ENCODE data around the gene SLC35A2. TPM values are rescaled to one million over a fixed set of nuclear protein-coding genes. Genes with fewer than 3 reads are reported as not detected.

The SLC35A2 gene
- total RNA-seq, result 10 to 100 TPM in 8 of 10 donors, 1 to 10 TPM in 2; 9.0 to 18.2 (median 12.4) TPM
- polyA plus RNA-seq, result 10 to 100 TPM in 1 of 2 donors, 1 to 10 TPM in 1; 6.4 to 27.7 TPM
- long read RNA-seq, donor 1, partial matches to known transcripts, result 1 of 12 reads
- long read RNA-seq, donor 1, other reads (novel, unspliced or antisense), result 5 of 12 reads
- long read RNA-seq, donor 2, transcript SLC35A2-204 (4 exons, 3,047 nt), result major isoform, 9 of 16 reads
- long read RNA-seq, donor 2, partial matches to known transcripts, result 1 of 16 reads
- long read RNA-seq, donor 2, other reads (novel, unspliced or antisense), result 4 of 16 reads
- long read RNA-seq, donor 3, transcript SLC35A2-204 (4 exons, 3,047 nt), result major isoform, 10 of 31 reads
- long read RNA-seq, donor 3, partial matches to known transcripts, result 10 of 31 reads
- long read RNA-seq, donor 3, other reads (novel, unspliced or antisense), result 5 of 31 reads

GRCh38 chrX:48911412-48912182, at the start of gene SLC35A2:
SLC35A2 (minus strand) TSS chrX:48911646; CDS start chrX:48911636, 10 bp downstream.
- H3K4me3 ChIP-seq, result peak within 1 kb of the TSS; percentile 43 to 76 (median 68)
- TF ChIP-seq CTCF (IDR thresholded peaks at IDR 0.05), result no peak
- DNase-seq, result peak; percentile 76
- H3K4me1 ChIP-seq, result peaks cover 0 to 17% (median 9%) of the 10 kb centered on the region in 9 donors
- intact Hi-C loops (cut with DNase I), result loop anchor here in 3 of 10 donors (10.0 kb wide), 2 partner anchors 267 to 1257 kb away; partner anchors contain the start of genes ELK1 (in 1 of the 3) and UXT (in 1 of the 3)
- H3K36me3 ChIP-seq, result peaks cover 0 to 27% (median 0%) of the 10 kb centered on the region in 9 donors
- ATAC-seq, result peak; percentile 80 to 96 (median 89)
- H3K27me3 ChIP-seq, result no peaks in the 10 kb centered on the region
- no peaks in the 10 kb centered on the region for H3K9me3 ChIP-seq
- WGBS, 2 donors, result 0 to 1% methylated on average over 60 of the region's 60 CpGs
- peak within 1 kb of the TSS in 9 of 10 donors; percentile 48 to 85 (median 78) for H3K27ac ChIP-seq

DNA sequence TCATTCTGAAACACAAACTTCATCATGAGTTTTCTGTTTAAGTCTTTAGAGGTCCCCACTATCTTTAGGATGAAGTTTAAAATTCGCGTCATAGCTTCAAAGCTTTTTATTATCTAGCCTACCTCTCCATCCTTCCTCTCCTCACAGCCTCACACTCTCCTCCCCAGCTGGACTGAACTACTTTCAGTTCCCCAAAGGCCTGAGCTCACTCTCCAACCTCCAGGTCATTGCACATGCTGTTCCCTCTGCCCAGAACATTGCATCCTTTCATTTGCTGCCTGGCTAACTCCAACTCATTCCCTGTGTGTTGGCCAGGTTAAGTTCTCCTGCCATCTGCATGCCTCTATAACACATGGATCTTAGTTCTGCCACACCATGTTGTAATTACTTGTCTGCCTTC, 48.8 kb upstream of the SLC35A2 start:
- 81 to 92% methylated on average over 2 of the region's 2 CpGs for WGBS, 2 donors
- DNase-seq, result no peak
- H3K27ac ChIP-seq, result no peak overlapping the region

DNA sequence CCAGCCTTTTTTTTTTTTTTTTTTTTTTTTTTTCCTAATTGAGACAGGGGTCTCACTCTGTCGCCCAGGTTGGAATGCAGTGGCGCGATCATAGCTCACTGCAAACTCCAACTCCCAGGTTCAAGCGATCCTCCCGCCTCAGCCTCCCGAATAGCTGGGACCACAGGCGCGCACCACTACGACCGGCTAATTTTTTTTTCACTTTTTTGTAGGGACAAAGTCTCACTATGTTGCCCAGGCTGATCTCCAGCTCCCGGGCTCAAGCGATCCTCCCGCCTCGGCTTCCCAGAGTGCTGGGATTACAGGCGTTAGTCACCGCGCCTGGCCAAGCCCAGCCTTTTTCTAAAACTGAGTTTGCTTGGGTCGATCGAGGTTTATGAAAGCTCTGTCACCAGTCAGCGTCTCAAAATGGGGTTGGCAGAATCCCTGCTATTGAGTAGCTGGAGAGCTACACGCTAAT, 47.2 kb upstream of the SLC35A2 start:
- peaks cover 0 to 11% (median 0%) of the 10 kb centered on the region in 11 donors for H3K9me3 ChIP-seq
- H3K27ac ChIP-seq, result peak overlapping the region; percentile 75 to 99 (median 94)
- H3K27me3 ChIP-seq, result no peaks in the 10 kb centered on the region
- 0% methylated on average over 21 of the region's 21 CpGs for WGBS, 2 donors
- peak; percentile 31 to 37 for DNase-seq
- peaks cover 0 to 23% (median 0%) of the 10 kb centered on the region in 9 donors for H3K36me3 ChIP-seq
- H3K4me3 ChIP-seq, result peak overlapping the region; percentile 21 to 72 (median 62)
- H3K4me1 ChIP-seq, result peaks cover 0 to 45% (median 26%) of the 10 kb centered on the region in 9 donors
- peak in 6 of 8 donors; percentile 2 to 18 (median 2) for ATAC-seq
- no peak for TF ChIP-seq CTCF (IDR thresholded peaks at IDR 0.05)
- intact Hi-C loops (cut with DNase I), result loop anchor here in 1 of 10 donors (10.0 kb wide), 1 partner anchor 86 kb away; the partner anchor contains the start of gene TFE3

More for the DNA sequence above, 48.8 kb upstream of the SLC35A2 start:
- Histone ChIP-seq H3K9me3 (peaks cover 0 to 11% (median 0%) of the 10 kb centered on the region in 11 donors), H3K27me3 (no peaks in the 10 kb centered on the region), H3K4me1 (peaks cover 0 to 28% (median 17%) of the 10 kb centered on the region in 9 donors), H3K4me3 (no peak overlapping the region), H3K36me3 (peaks cover 0 to 8% (median 0%) of the 10 kb centered on the region in 9 donors)
- TF ChIP-seq CTCF (IDR thresholded peaks at IDR 0.05), result no peak
- no peak for ATAC-seq
- intact Hi-C loops (cut with DNase I), result loop anchor here in 1 of 10 donors (5.0 kb wide), 1 partner anchor 42 kb away; the partner anchor contains the start of gene GRIPAP1

All from heart right ventricle (tissue), 16 donors.